Stimulated activated CD8-positive, alpha-beta memory T cell treated with anti-CD3 and anti-CD28 coated beads, Interleukin-12 subunit alpha, Interleukin-12 subunit beta, amount 100 ng/mL, for 4 hours (primary cell): ENCODE results near the gene B4GALT1.

Experiments used
- DNase-seq: peaks from one replicate; pipeline ENCODE4 v3.0.0-alpha.2; 2020; ENCODE audit warnings: low read depth

B4GALT1 gene

GRCh38 chr9:33123407-33124031, 43.6 kb downstream of the B4GALT1 start:
- no peak for DNase-seq

DNA sequence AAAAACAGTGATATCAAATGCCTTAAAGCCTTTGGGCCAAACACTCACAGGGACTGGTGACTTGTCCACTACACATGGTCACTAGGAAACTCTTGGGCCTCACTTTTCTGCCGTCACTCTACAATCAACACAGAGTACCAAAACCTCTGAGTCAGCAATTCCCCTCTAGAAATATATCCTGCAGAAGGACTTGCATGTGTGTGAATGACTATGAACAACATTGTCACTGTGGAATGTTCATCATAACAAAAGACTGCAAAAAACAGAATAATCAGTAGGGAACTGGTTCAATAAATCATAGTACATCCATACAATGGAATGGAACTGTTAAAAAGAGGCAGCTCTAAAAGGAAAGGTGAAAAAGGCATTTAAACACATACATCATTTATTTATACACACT, 46.5 kb downstream of the B4GALT1 start:
- no peak for DNase-seq

- no peak for DNase-seq
These were observed 49.3 kb downstream of the B4GALT1 start for GRCh38 chr9:33117796-33118195.

GRCh38 chr9:33117306-33117705, 49.8 kb downstream of the B4GALT1 start:
- no peak for DNase-seq

- no peak for DNase-seq
These were observed 50.3 kb downstream of the B4GALT1 start for GRCh38 chr9:33116860-33117259.

- no peak for DNase-seq
These were observed 52.4 kb downstream of the B4GALT1 start for GRCh38 chr9:33114746-33115145.

DNA sequence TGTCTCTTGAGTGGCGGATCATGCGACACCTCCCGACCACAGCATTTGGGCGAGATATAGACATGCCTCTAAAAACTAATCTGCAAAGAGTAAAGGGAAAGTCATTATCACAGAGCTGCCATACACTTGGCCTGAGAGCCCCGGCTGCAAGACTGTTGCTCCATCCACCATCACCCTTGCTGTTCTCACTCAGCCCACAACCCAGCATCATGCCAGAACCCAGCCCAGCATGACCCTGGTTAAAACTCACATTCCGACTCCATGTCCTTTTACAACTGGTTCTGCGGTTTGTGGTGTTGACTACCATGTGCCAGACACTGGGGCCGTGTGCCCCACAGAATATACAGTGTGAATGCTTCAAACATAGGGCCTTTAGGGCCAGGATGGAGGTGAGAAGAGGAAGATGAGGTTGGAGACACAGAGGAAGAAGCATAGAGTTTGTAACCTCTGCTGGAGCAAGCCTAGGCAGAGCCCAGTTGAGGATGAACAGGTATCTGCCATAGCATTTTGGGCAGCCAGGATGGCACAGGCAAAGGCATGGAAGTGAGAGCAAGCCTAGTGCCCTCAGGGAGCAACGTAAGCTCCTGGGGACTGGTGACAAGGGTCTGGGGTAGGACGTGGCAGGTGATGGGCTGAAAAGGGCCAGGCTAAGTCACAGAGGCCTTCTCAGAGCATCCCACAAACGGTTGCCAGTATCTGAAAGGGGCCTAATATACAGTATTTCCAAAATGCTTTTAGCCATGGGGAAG, 53.2 kb downstream of the B4GALT1 start:
- DNase-seq, result no peak

GRCh38 chr9:33112094-33112493, 55.0 kb downstream of the B4GALT1 start:
- no peak for DNase-seq

GRCh38 chr9:33111631-33112030, 55.5 kb downstream of the B4GALT1 start:
- no peak for DNase-seq

DNA sequence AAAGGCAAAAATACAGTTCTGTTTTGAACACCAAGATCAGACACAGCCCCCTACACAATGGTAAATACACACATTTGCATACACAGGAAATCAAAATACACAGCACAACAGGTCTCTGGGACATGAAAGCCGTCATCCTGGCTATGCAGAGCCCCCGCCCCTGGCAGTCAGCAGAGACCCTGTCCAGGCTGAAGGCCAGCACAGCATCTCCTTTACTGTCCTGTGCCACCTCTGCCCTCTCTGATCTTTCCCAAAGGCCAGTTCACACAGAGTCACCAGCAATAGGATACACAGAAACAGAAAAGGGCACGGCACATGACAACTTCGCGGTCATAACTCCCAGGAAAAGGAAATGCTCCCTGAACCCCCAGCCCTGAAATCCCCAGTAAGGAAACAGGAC, 56.5 kb downstream of the B4GALT1 start:
- DNase-seq, result no peak

DNA sequence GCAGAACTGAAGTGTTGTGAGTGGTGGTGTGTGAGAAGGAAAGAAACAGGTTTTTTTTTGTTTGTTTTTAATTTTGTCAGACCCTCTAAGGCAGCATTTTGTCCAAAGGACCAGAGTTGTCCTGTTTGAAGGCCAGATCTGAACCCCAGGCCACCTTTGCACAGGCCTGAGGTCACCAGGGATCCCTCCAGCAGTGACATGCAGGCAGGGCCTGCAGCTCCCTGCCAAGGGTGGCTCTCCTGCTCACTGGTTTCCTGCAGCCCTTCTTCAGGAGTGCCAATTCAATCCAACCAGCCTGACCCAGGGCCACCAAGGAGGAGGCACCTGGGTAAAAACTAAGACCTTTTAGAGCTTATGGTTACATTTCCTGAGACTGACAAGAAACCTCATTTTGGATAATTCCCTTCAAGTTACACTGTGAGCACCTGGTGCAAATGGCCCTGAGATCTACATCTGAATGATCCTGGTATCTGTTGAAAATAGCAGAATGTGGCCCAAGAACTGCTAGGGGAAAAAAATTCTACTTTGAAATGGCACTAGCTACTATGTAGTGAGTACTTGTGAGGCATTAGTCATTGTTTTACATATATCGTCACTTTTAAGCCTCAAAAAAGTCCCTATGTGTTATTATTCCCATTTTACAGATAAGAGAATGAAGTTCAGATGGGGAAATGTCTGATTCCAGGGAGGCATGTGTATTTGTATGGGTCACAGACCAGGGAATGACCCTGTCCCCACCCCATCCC, 57.1 kb downstream of the B4GALT1 start:
- no peak for DNase-seq

DNA sequence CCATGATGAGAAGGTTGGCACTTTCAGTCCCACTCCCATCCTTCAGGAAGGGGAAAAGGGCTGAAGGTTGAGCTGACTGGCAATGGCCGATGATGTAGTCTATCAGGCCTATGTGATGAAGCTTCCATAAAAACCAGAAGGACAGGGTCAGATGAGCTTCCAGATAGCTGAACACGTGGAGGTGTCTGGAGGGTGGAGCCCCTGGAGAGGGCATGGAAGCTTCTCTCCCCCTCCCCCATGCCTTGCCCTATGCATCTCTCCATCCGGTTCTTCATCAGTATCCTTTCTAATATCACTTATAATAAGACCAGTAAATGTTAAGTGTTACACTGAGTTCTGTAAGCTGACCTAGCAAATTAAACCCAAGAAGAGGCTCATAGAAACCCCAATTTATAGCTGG, 58.0 kb downstream of the B4GALT1 start:
- no peak for DNase-seq

DNA sequence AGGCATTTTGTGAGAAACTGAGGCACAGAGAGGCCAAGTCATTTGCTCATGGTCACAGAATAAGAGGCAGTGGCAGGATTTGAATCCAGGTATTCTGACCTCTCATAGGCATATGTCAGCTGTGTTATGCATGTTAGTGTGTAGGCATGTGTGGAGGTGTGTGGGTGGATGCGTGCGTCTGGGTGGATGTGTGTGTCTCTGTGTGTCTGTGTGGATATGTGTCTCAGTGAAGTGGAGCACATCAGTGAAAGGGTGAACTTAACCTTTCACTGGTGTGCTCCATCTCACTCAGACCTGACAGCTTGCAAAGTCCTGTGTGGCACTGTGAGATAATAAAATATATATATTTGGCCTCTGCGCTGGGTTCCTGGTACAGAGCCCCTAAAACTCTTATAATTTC, 58.7 kb downstream of the B4GALT1 start:
- DNase-seq, result no peak

DNA sequence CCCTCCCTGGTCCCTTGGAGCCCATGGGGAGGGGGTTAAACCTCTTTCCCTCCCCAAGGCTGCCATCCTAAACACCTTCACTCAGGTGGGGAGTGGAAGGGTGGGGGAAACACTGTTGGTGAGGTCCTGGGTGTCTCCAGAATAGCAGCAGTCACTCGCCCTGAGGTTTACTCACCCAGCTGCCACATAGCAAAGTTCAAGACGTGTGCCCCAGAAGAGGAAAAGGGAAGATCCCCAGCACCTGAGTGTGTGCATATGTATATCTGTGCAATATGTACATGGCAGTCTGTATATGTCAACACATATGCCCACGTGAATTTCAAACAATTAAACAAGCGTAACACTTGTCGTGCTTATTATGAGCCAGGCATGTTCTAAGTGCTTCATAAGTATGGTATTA, 59.4 kb downstream of the B4GALT1 start:
- no peak for DNase-seq

GRCh38 chr9:33106827-33107621, 60.1 kb downstream of the B4GALT1 start:
- DNase-seq, result no peak

DNA sequence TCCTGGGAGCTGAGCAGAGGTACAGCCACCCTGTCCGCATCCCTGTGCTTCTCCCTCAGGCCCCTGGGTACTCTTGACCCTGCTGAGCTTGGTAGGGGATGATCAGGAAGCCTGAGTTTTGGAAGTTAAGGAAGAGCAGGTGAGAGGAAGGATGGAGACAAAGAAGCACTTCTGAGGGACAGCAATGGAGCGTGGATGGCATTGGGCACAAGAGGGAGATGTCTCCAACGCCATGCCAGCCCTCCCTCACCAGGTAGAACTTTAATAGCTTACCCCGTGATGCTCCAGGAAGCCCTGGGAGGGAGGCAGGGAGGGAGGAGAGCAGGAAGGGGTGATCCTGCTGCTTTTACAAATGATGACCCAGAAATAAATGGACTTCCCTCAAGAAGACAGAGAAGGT, 60.8 kb downstream of the B4GALT1 start:
- no peak for DNase-seq

GRCh38 chr9:33105959-33106358, 61.2 kb downstream of the B4GALT1 start:
- DNase-seq, result no peak

GRCh38 chr9:33105504-33105903, 61.6 kb downstream of the B4GALT1 start:
- no peak for DNase-seq

DNA sequence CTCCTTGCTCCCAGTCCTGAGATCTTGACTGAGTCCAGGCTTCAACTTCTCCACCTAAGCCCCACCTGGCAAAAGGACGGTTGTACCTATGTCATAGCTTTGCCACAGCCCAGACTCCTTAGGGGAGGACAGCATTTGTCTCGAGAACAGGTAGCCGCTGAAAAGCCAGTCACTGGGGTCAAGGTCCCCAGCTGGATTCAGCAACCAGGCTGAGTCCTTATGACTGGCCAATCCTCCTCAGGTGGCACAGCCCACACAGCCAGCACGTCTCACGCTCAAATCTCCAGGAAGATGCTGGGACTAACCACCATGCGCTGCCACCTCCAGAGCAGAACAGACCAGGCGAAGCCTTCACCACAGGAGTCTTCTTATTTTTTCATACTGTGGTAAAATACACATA, 62.7 kb downstream of the B4GALT1 start:
- no peak for DNase-seq

DNA sequence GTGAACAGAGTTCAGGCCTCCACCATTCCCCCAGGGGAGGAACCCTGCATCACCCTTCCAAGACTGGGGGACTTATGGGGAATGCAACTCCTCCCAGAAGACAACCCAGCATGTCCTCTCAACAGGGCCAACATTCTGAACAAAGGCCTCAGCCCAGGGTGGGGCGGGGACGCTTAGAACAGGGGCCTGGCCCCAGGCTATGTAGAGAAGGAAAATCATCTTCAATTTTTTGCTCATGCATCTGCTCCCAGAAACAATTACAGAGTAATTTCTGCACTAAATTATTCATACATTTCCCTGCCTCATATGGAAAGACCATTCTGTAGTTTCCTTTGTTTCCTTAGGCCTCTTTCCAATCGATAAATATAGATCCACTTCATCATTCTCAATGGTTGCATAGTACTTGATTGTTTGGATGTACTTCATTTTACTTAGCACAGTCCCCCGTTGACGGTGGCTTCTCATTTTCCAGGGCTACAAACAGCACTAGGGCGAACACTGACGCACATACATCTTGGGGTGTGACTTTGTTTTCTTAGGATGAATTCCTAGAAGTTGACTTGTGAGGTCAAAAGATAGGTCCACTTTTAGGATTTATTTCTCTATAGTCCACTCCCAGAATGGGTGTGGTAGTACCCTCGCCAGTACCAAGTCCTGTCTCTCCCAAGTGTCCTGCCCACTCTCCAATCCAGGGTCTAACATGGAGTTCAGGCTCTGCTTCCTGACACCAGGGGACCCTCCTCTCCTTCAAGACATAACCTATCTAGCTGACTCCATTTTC, 63.4 kb downstream of the B4GALT1 start:
- DNase-seq, result no peak

DNA sequence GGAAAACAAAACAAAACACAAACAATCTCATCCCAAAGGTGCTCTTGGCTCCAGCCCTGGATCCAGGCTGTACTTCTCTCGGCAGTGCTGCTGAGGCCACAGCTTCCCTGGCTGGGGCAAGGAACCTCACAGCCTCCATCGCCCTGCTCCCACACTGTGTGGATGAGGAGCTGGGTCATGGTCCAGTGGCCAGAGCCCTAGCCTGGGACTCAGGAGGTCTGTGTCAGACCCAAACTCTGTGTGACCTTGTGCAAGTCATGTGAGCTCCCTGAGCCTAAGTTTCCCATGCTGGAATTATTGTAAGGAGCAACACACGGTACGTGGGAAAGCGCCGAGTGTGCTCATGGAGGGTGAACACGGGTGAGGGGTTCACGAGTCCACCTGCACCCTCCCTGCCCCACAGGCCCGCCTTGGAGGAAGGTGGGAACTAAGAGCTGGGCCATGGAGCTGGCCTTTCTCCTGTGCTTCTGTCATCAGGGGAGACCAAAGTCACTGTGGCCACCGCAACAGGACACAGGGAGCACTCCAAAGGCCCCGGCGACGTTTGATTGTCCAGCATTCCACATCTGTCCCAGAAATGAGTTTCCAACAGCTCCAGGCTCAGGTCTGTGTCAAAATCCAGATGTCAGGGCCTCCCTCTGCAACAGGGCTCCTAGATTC, 64.5 kb downstream of the B4GALT1 start:
- DNase-seq, result no peak
